Glutamatergic neuron (in vitro differentiated cells): ENCODE measurements around the gene TTC16. TPM values are rescaled to one million over a fixed set of nuclear protein-coding genes. Genes with fewer than 3 reads are reported as not detected.

Experiments used
- DNase-seq: peaks from one replicate; pipeline ENCODE4 v3.0.0; 2022
- H3K27ac Mint-ChIP-seq: one replicate; pipeline ENCODE4 v1.8.0; 2020; ENCODE audit warnings: mild to moderate bottlenecking, mixed read lengths, inconsistent platforms; ENCODE audit not compliant: unreplicated experiment
- H3K27me3 Mint-ChIP-seq: one replicate; pipeline ENCODE4 v1.8.0; 2020; ENCODE audit warnings: mild to moderate bottlenecking, moderate library complexity, mixed read lengths, inconsistent platforms; ENCODE audit not compliant: unreplicated experiment
- H3K36me3 Mint-ChIP-seq: one replicate; pipeline ENCODE4 v1.8.0; 2020; ENCODE audit warnings: mild to moderate bottlenecking, mixed read lengths, inconsistent platforms; ENCODE audit not compliant: unreplicated experiment
- H3K4me1 Mint-ChIP-seq: one replicate; pipeline ENCODE4 v1.8.0; 2020; ENCODE audit warnings: mild to moderate bottlenecking, low read depth, mixed read lengths, inconsistent platforms; ENCODE audit not compliant: unreplicated experiment
- H3K4me3 Mint-ChIP-seq: one replicate; pipeline ENCODE4 v1.8.0; 2020; ENCODE audit warnings: mild to moderate bottlenecking, mixed read lengths, inconsistent platforms; ENCODE audit not compliant: unreplicated experiment
- H3K9me3 Mint-ChIP-seq: one replicate; pipeline ENCODE4 v1.8.0; 2020; ENCODE audit warnings: mild to moderate bottlenecking, moderate library complexity, mixed read lengths, inconsistent platforms; ENCODE audit not compliant: unreplicated experiment
- total RNA-seq: library from RNA; stranded (reverse); fragmentation: NEBNext Ultra II Directional; extraction: Animal tissue kit (Norgen Biotek cat#: 25700); gene quantifications from one replicate; pipeline ENCODE4 v1.2.1, GENCODE V29; 2021; ENCODE audit not compliant: unreplicated experiment
- TF ChIP-seq, protein P1 (sequence below): fragments of 200-600 bp; sonication (generic); IDR thresholded peaks from one replicate; pipeline ENCODE4 v1.5.0; 2021; ENCODE audit not compliant: partially characterized antibody, unreplicated experiment

TTC16 gene
- total RNA-seq, 1 donor from 2014 or later, result not detected

DNA sequence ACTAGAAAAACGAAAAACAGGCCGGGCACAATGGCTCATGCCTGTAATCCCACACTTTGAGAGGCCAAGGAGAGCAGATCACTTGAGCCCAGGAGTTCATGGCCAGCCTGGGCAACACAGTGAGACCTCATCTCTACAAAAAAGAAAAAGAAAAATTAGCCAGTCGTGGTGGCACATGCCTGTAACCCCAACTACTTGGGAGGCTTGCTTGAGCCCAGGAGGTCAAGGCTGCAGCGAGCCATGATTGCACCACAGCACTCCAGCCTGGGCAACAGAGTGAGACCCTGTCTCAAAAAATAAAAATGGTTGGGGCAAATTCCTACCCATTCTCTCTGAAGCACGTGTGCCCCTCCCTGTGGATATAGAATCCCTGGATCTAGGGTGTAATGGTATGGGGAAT, 17.5 kb upstream of the TTC16 start:
- TF ChIP-seq, protein P1, sequence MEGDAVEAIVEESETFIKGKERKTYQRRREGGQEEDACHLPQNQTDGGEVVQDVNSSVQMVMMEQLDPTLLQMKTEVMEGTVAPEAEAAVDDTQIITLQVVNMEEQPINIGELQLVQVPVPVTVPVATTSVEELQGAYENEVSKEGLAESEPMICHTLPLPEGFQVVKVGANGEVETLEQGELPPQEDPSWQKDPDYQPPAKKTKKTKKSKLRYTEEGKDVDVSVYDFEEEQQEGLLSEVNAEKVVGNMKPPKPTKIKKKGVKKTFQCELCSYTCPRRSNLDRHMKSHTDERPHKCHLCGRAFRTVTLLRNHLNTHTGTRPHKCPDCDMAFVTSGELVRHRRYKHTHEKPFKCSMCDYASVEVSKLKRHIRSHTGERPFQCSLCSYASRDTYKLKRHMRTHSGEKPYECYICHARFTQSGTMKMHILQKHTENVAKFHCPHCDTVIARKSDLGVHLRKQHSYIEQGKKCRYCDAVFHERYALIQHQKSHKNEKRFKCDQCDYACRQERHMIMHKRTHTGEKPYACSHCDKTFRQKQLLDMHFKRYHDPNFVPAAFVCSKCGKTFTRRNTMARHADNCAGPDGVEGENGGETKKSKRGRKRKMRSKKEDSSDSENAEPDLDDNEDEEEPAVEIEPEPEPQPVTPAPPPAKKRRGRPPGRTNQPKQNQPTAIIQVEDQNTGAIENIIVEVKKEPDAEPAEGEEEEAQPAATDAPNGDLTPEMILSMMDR, result no peak
- H3K27me3 Mint-ChIP-seq, result peaks cover 8% of the 10 kb centered on the region
- no peak for DNase-seq
- H3K4me1 Mint-ChIP-seq, result peaks cover 12% of the 10 kb centered on the region
- peaks cover 9% of the 10 kb centered on the region for H3K36me3 Mint-ChIP-seq
- H3K9me3 Mint-ChIP-seq, result peaks cover 19% of the 10 kb centered on the region
- H3K4me3 Mint-ChIP-seq, result no peak overlapping the region
- no peak overlapping the region for H3K27ac Mint-ChIP-seq

DNA sequence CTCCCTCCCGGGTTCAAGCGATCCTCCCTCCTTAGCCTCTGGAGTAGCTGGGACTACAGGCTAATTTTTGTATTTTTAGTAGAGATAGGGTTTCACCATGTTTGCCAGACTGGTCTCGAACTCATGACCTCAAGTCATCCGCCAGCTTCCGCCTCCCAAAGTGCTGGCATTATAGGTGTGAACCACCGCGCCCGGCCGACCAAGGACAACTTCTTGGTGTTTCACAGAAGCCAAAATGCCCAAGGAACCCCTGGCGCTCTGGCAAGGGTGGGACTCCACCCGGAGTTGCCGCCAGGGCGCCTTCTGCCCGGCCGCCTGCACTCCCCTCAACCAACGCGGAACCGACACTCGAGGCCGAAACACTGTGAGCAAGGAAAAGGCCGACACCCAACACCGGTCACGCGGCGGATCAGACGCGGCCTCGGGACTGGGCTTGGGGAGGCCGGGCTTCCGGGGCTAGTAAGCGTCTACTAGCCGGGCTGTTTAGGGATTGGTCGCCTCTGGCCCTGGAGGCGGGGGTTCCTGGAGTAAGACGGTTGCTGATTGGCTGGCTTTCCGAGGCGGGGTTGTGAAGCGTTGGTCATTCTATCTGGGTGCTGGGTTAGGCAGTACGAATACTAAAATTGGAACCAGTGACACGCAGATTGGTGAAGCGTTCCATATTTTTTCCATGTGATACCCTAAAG, 16.8 kb upstream of the TTC16 start:
- Mint-ChIP-seq H3K27ac (no peak overlapping the region), H3K36me3 (peaks cover 5% of the 10 kb centered on the region)

DNA sequence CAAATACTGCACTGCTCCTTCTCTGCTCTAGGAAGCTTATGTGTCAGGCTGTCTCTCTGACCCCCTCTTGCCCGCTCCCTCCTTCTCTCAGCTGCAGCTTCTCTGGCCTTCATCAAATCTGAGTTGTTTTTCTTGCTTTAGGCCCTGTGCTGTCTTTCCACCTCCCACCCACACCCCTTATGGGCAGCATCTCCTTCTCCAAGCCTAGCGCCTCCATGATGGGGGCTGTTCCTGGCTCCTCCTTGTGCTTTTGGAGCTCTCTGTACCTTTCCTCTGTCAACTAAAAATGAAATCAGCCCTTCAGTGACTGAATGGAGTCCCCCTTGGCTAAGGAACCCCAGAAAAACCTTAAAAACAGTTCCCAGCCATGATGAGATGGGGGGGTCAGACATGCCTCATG, 15.7 kb upstream of the TTC16 start:
- Mint-ChIP-seq H3K4me3 (no peak overlapping the region), H3K36me3 (peaks cover 5% of the 10 kb centered on the region), H3K27me3 (peaks cover 6% of the 10 kb centered on the region), H3K9me3 (peaks cover 12% of the 10 kb centered on the region), H3K27ac (no peak overlapping the region), H3K4me1 (peaks cover 9% of the 10 kb centered on the region)
- TF ChIP-seq, protein P1, result no peak
- DNase-seq, result no peak

More for the DNA sequence above, 16.8 kb upstream of the TTC16 start:
- Mint-ChIP-seq H3K9me3 (peaks cover 12% of the 10 kb centered on the region), H3K27me3 (peaks cover 6% of the 10 kb centered on the region), H3K4me1 (peaks cover 12% of the 10 kb centered on the region), H3K4me3 (peak overlapping the region; percentile 40)
- DNase-seq, result peak; percentile 91
- TF ChIP-seq, protein P1, result peak; percentile 25

DNA sequence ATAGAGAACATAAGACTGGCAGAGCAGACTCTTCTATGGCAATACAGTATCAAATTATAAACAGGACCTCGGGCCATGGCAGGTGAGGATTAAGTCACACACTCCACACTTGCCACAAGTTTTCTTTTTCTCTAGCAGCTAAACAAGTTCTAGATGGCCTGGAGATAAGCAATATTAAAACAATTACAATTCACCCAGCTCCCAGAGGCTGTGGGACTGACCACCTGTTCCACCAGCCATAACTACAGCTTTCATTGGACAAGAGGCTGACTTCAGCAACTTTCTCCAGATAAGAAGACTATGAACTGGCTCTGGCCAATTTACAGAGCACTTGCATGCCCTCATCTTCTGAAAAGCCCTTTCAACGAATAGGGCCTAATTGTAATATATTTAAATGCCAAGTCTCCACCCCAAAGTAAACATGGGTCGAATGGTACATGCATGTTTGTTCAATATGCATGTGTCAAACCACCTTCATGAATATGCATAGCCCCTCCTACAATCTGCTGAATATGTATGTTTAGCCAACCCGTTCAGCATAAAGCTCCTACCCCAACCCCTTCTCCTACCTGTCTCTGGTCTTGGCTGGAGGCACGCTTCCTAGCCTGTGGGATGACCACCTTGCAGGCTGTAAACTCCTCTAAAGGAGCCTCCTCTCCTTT, 15.2 kb upstream of the TTC16 start:
- Mint-ChIP-seq H3K27ac (no peak overlapping the region), H3K9me3 (peaks cover 12% of the 10 kb centered on the region), H3K36me3 (peaks cover 5% of the 10 kb centered on the region), H3K27me3 (peaks cover 6% of the 10 kb centered on the region), H3K4me3 (no peak overlapping the region), H3K4me1 (peaks cover 11% of the 10 kb centered on the region)
- no peak for DNase-seq
- TF ChIP-seq, protein P1, result no peak
